ENCODE measurements around the gene OOSP4A. TPM values are rescaled to one million over a fixed set of nuclear protein-coding genes. Genes with fewer than 3 reads are reported as not detected.
"Not testable (repeated sequence)": the region's sequence is repeated elsewhere in the genome, so short reads cannot be mapped to it uniquely, and the experiment has no call there.

Gene OOSP4A
- total RNA-seq, 4 donors from 2014 or later, result not detected

- intact Hi-C loops (cut with DNase I; ENCODE audit: low total_unique reads), result no loop called here
- DNase-seq (ENCODE audit: low spot score in 2 of 2), result no peak
- no peak overlapping the region for H3K4me3 ChIP-seq (ENCODE audit: low read depth, poor library complexity, severe bottlenecking)
- no peak for TF ChIP-seq POLR2A (IDR thresholded peaks at IDR 0.05)
- no peak for TF ChIP-seq CTCF (IDR thresholded peaks at IDR 0.05)
- WGBS, 2 donors, result 95 to 97% methylated on average over 4 of the region's 4 CpGs
These were observed 17.4 kb downstream of the OOSP4A start for GRCh38 chr11:59981106-59981770.

- DNase-seq (ENCODE audit: low spot score in 2 of 2); intact Hi-C loops (cut with DNase I; ENCODE audit: low total_unique reads); H3K4me3 ChIP-seq (ENCODE audit: low read depth, poor library complexity, severe bottlenecking): not testable (repeated sequence)
- WGBS, 2 donors, result 58 to 59% methylated on average over 4 of the region's 4 CpGs
These were observed 18.2 kb downstream of the OOSP4A start for GRCh38 chr11:59982037-59982436.

GRCh38 chr11:59983212-59983611 lies 19.4 kb downstream of the OOSP4A start:
- intact Hi-C loops (cut with DNase I; ENCODE audit: low total_unique reads), result no loop called here
- H3K4me3 ChIP-seq (ENCODE audit: low read depth, poor library complexity, severe bottlenecking), result no peak overlapping the region
- 81% methylated on average over 1 of the region's 1 CpG for WGBS, 2 donors
- no peak for TF ChIP-seq CTCF (IDR thresholded peaks at IDR 0.05)
- TF ChIP-seq POLR2A (IDR thresholded peaks at IDR 0.05), result no peak
- DNase-seq (ENCODE audit: low spot score in 2 of 2), result no peak

GRCh38 chr11:59984368-59984767 lies 20.5 kb downstream of the OOSP4A start:
- TF ChIP-seq CTCF (IDR thresholded peaks at IDR 0.05) (no peak), POLR2A (IDR thresholded peaks at IDR 0.05) (no peak)
- H3K4me3 ChIP-seq (ENCODE audit: low read depth, poor library complexity, severe bottlenecking), result no peak overlapping the region
- 89 to 90% methylated on average over 3 of the region's 3 CpGs for WGBS, 2 donors
- DNase-seq (ENCODE audit: low spot score in 2 of 2), result no peak
- intact Hi-C loops (cut with DNase I; ENCODE audit: low total_unique reads), result no loop called here

- WGBS, 2 donors, result 69 to 76% methylated on average over 1 of the region's 1 CpG
- TF ChIP-seq POLR2A (IDR thresholded peaks at IDR 0.05), result no peak
- TF ChIP-seq CTCF (IDR thresholded peaks at IDR 0.05), result no peak
- DNase-seq (ENCODE audit: low spot score in 2 of 2), result no peak
- intact Hi-C loops (cut with DNase I; ENCODE audit: low total_unique reads), result no loop called here
- H3K4me3 ChIP-seq (ENCODE audit: low read depth, poor library complexity, severe bottlenecking), result no peak overlapping the region
These were observed 26.6 kb downstream of the OOSP4A start for GRCh38 chr11:59990421-59990820.

- intact Hi-C loops (cut with DNase I; ENCODE audit: low total_unique reads), result no loop called here
- DNase-seq (ENCODE audit: low spot score in 2 of 2), result no peak
- 66 to 67% methylated on average over 5 of the region's 5 CpGs for WGBS, 2 donors
- no peak for TF ChIP-seq CTCF (IDR thresholded peaks at IDR 0.05)
- H3K4me3 ChIP-seq (ENCODE audit: low read depth, poor library complexity, severe bottlenecking), result no peak overlapping the region
These were observed 28.6 kb downstream of the OOSP4A start for GRCh38 chr11:59992425-59992824.
